Measurements from ENCODE around the gene COX14.

- TF ChIP-seq CTCF (IDR thresholded peaks at IDR 0.05 in 2 of 3, conservative IDR thresholded peaks at IDR 0.05 in 1 of 3; ENCODE audit: borderline replicate concordance in 1 of 3, insufficient read depth in 1 of 3, low read depth in 2 of 3, low read length in 2 of 3), result no peak
- no peak for TF ChIP-seq POLR2AphosphoS5 (IDR thresholded peaks at IDR 0.05; ENCODE audit: low read depth, low read length)
- TF ChIP-seq RAD21 (IDR thresholded peaks at IDR 0.05; ENCODE audit: low read depth), result no peak
Measured at GRCh38 chr12:50090391-50090790, 21.6 kb upstream of the COX14 start.

Measured in HCT116 (cell line).